Gastroesophageal sphincter (tissue), 4 donors: ENCODE data around the gene ITGAE. TPM values are rescaled to one million over a fixed set of nuclear protein-coding genes. Genes with fewer than 3 reads are reported as not detected.
A peak's percentile ranks its signal among the peaks of the same experiment; 100 is the strongest.

Source experiments
- ATAC-seq: fragments of 150-250 bp; one replicate; pipeline ENCODE4 v1.9.1; 2016; ENCODE audit warnings: mild to moderate bottlenecking, moderate library complexity
- H3K27ac ChIP-seq, 4 donors: fragments of 200-600 bp; sonication (generic) in 3 of 4; 1 replicate in 3 of 4; 2 replicates in 1 of 4; pipeline ENCODE4 v1.5.1; 2016 to 2019
- H3K27me3 ChIP-seq: fragments of 200-600 bp; sonication (generic); one replicate; pipeline ENCODE4 v1.5.1; 2019
- H3K36me3 ChIP-seq, 2 donors: fragments of 200-600 bp; sonication (generic); one replicate each; pipeline ENCODE4 v1.5.1; 2019; ENCODE audit warnings: control low read depth in 1 of 2
- H3K4me1 ChIP-seq, 3 donors: fragments of 200-600 bp; sonication (generic); 1 replicate in 2 of 3; 2 replicates in 1 of 3; pipeline ENCODE4 v1.5.1; 2016 to 2019; ENCODE audit warnings: control low read depth in 2 of 3
- H3K4me3 ChIP-seq, 2 donors: fragments of 200-600 bp; sonication (generic); one replicate each; pipeline ENCODE4 v1.5.1; 2019; ENCODE audit warnings: mild to moderate bottlenecking in 1 of 2, moderate library complexity in 1 of 2
- H3K9me3 ChIP-seq, 3 donors: fragments of 200-600 bp; sonication (generic); one replicate each; pipeline ENCODE4 v1.5.1; 2017 to 2019; ENCODE audit warnings: control low read depth in 2 of 3
- EP300 ChIP-seq: sonication (generic); formaldehyde crosslinking; IDR thresholded peaks from one replicate; pipeline ENCODE4 v1.6.1; 2017; ENCODE audit warnings: antibody characterized with exemption, mild to moderate bottlenecking
- POLR2A ChIP-seq, 2 donors: fragments of 450-650 bp; IDR thresholded peaks; one replicate each; pipeline ENCODE4 v1.6.1; 2017; ENCODE audit warnings: antibody characterized with exemption in 2 of 2, mild to moderate bottlenecking in 2 of 2, moderate library complexity in 1 of 2
- POLR2AphosphoS5 ChIP-seq: sonication (generic); formaldehyde crosslinking; IDR thresholded peaks from one replicate; pipeline ENCODE4 v1.6.1; 2017; ENCODE audit warnings: antibody characterized with exemption
- WGBS, 2 donors: methylation state at CpG; one replicate each; pipeline ENCODE4 v1.1.5; 2018; ENCODE audit warnings: low coverage in 1 of 2; 5-methylcytosine and 5-hydroxymethylcytosine counted together
- total RNA-seq, 4 donors: library from RNA; depleted of rRNA; stranded (reverse); fragments of >200 nt; gene quantifications; one replicate each; pipeline ENCODE4 v1.1.0, GENCODE V29; 2016
- TF ChIP-seq, protein P1 (sequence below), 4 experiments: fragments of 200-600 bp in 2 of 4; fragments of 450-650 bp in 2 of 4; sonication (generic) in 1 of 4; IDR thresholded peaks; one replicate each; pipeline ENCODE4 v1.5.1; 2017 to 2019; ENCODE audit warnings: antibody characterized with exemption in 4 of 4, mild to moderate bottlenecking in 2 of 4, moderate library complexity in 2 of 4

Gene ITGAE
- total RNA-seq, 4 donors from 2014 or later = 20.3 to 35.2 (median 21.7) TPM

DNA sequence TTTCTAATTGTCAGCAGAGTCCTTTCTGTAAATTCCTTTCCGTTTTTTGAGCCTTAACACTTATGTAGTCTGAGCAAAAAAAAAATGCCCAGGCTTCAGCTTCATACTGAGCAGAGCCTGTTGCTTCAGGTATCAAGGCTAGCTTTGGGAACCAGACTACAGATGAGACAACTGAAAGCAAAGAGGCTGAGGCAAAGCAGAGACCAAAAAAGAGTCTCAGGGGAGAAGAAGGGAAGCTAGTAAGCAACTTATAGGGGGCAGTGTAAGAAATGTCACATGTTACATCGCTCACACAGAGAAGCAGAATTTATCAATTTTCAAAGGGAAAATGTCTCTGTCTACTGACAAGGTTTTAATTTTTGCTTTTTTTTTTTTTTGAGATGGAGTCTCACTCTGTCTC, 73.9 kb downstream of the ITGAE start:
- Histone ChIP-seq H3K4me3 (no peak overlapping the region), H3K4me1 (peaks cover 0 to 21% (median 14%) of the 10 kb centered on the region in 3 donors), H3K36me3 (peaks cover 0 to 1% of the 10 kb centered on the region in 2 donors), H3K27ac (no peak overlapping the region), H3K27me3 (peaks cover 12% of the 10 kb centered on the region), H3K9me3 (no peaks in the 10 kb centered on the region)
- no peak for ATAC-seq
- no peak for TF ChIP-seq POLR2A (IDR thresholded peaks at IDR 0.05)
- no peak for TF ChIP-seq POLR2AphosphoS5
- no peak for TF ChIP-seq EP300
- TF ChIP-seq, protein P1, sequence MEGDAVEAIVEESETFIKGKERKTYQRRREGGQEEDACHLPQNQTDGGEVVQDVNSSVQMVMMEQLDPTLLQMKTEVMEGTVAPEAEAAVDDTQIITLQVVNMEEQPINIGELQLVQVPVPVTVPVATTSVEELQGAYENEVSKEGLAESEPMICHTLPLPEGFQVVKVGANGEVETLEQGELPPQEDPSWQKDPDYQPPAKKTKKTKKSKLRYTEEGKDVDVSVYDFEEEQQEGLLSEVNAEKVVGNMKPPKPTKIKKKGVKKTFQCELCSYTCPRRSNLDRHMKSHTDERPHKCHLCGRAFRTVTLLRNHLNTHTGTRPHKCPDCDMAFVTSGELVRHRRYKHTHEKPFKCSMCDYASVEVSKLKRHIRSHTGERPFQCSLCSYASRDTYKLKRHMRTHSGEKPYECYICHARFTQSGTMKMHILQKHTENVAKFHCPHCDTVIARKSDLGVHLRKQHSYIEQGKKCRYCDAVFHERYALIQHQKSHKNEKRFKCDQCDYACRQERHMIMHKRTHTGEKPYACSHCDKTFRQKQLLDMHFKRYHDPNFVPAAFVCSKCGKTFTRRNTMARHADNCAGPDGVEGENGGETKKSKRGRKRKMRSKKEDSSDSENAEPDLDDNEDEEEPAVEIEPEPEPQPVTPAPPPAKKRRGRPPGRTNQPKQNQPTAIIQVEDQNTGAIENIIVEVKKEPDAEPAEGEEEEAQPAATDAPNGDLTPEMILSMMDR (IDR thresholded peaks at IDR 0.05) = no peak
- WGBS, 2 donors = 0 to 33% methylated on average over 1 to 2 of the region's 2 CpGs

DNA sequence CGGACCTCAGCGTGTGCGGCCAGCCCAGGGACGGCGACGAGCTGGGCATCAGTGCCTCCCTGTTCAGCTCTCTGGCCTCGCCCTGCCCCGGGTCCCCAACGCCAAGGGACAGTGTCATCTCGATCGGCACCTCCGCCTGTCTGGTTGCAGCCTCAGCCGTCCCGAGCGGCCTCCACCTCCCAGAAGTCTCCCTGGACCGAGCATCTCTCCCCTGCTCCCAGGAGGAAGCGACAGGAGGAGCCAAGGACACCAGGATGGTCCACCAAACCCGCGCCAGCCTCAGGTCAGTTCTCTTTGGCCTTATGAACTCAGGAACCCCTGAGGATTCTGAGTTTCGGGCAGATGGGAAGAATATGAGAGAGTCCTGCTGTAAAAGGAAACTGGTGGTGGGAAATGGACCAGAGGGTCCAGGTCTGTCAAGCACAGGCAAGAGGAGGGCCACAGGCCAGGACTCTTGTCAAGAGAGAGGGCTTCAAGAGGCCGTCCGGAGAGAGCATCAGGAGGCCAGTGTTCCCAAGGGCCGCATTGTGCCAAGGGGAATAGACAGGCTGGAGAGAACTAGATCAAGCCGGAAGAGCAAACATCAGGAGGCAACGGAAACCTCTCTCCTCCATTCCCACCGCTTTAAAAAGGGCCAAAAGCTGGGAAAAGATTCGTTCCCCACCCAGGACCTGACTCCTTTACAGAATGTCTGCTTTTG, 76.5 kb downstream of the ITGAE start:
- Histone ChIP-seq H3K4me1 (peaks cover 0 to 45% (median 24%) of the 10 kb centered on the region in 3 donors), H3K27ac (peak overlapping the region in 1 of 4 donors; percentile 89), H3K4me3 (peak overlapping the region; percentile 72 to 77), H3K27me3 (no peaks in the 10 kb centered on the region), H3K9me3 (no peaks in the 10 kb centered on the region), H3K36me3 (peaks cover 0 to 16% of the 10 kb centered on the region in 2 donors)
- TF ChIP-seq, protein P1 (IDR thresholded peaks at IDR 0.05) = no peak
- no peak for TF ChIP-seq EP300
- TF ChIP-seq POLR2AphosphoS5 = no peak
- no peak for TF ChIP-seq POLR2A (IDR thresholded peaks at IDR 0.05)
- WGBS, 2 donors = 76% methylated on average over 3 of the region's 27 CpGs; no CpG with 5 or more reads in 1 of the 2 donors
- ATAC-seq = no peak

DNA sequence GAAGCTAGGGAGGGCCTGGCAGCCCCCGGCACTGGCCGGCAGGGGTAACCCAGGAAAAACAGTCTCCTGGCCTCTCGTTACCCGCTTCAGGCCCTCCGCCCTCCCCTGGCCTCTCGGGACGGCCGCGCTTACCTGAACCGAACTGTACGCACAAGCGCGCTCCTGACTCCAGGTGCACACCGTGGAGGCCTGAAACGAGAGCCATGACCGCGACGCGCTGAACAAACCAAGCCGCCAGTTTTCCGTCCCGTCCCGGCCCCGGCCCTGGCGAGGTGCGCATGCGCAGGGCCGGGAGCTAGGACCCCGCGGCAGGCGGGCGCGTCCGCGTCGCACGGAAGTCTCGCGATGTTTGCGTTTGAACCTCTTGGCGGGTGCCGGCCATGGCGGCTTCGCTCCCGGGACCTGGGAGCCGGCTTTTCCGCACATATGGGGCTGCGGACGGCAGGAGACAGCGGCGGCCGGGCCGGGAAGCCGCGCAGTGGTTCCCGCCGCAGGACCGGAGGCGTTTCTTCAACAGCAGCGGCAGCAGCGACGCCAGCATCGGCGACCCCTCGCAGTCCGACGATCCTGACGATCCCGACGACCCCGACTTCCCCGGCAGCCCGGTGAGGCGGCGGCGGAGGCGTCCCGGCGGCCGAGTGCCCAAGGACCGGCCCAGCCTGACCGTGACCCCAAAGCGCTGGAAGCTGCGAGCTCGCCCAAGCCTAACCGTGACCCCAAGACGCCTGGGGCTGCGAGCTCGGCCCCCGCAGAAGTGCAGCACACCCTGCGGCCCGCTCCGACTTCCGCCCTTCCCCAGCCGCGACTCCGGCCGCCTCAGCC, 77.2 kb downstream of the ITGAE start, which contains the start of gene HASPIN:
HASPIN (plus strand) TSS at position 348 of the 822 bp plus-strand sequence; CDS start at position 381, 33 bp downstream.
- peak within 1 kb of the TSS; percentile 72 to 77 for H3K4me3 ChIP-seq
- H3K9me3 ChIP-seq = no peaks in the 10 kb centered on the region
- peaks cover 0 to 48% (median 24%) of the 10 kb centered on the region in 3 donors for H3K4me1 ChIP-seq
- no peaks in the 10 kb centered on the region for H3K27me3 ChIP-seq
- H3K27ac ChIP-seq = peak within 1 kb of the TSS; percentile 66 to 92 (median 88)
- WGBS, 2 donors = 0% methylated on average over 2 of the region's 98 CpGs; no CpG with 5 or more reads in 1 of the 2 donors
- ATAC-seq = peak; percentile 92
- TF ChIP-seq EP300 (no peak), POLR2A (IDR thresholded peaks at IDR 0.05) (peak; percentile 26 to 35), POLR2AphosphoS5 (peak; percentile 58)
- TF ChIP-seq, protein P1 (IDR thresholded peaks at IDR 0.05) = peak in 3 of 4 experiments; percentile 42 to 55 (median 49)
- peaks cover 0 to 24% of the 10 kb centered on the region in 2 donors for H3K36me3 ChIP-seq

DNA sequence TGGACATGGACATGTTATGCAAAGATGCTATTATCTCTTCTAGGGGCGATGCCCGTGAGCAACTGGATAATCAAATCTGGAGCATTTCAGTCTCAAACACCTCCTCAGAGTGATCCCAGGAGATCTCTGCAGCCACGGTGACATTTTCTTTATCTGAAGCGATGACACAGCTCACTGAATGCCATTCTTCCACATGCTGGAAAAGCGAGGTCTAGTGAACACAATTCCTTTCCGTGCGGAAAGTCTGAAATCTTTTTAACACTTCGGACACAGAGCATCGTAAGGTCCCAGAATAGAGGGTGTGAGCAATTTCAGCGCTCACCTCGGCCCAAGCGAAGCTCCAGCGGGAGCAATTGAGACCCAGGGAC, 77.8 kb downstream of the ITGAE start:
- Histone ChIP-seq H3K27ac (peak overlapping the region; percentile 66 to 92 (median 88)), H3K4me3 (peak overlapping the region; percentile 72 to 77), H3K27me3 (no peaks in the 10 kb centered on the region), H3K9me3 (no peaks in the 10 kb centered on the region), H3K36me3 (peaks cover 0 to 30% of the 10 kb centered on the region in 2 donors), H3K4me1 (peaks cover 0 to 48% (median 24%) of the 10 kb centered on the region in 3 donors)
- TF ChIP-seq EP300 = no peak
- no peak for TF ChIP-seq POLR2AphosphoS5
- TF ChIP-seq POLR2A (IDR thresholded peaks at IDR 0.05) = no peak
- TF ChIP-seq, protein P1 (IDR thresholded peaks at IDR 0.05) = no peak
- no peak for ATAC-seq
- WGBS, 2 donors = 0 to 8% methylated on average over 2 to 8 of the region's 13 CpGs
